Measurements from ENCODE around the gene NUFIP1. TPM values are rescaled to one million over a fixed set of nuclear protein-coding genes. Genes with fewer than 3 reads are reported as not detected.

The NUFIP1 gene
- total and polyA plus RNA-seq, 2 donors (not counting 3 experiments of a cell fraction or from before 2014, with no cell fraction given): 1.4 to 6.9 TPM

GRCh38 chr13:44904967-44905366 lies 84.3 kb downstream of the NUFIP1 start:
- Histone ChIP-seq H3K4me2 (ENCODE audit: insufficient read depth, low read length) (no peak overlapping the region), H4K20me1 (replicated peaks; ENCODE audit: control insufficient read depth, extremely low read depth, insufficient read depth, low read length) (no peaks in the 10 kb centered on the region), H2AFZ (ENCODE audit: low read depth, low read length) (peak overlapping the region; percentile 1), H3K36me3 (ENCODE audit: control insufficient read depth in 2 of 2, extremely low read depth in 1 of 2, insufficient read depth in 2 of 2, low read length in 2 of 2) (no peaks in the 10 kb centered on the region), H3K27me3 (ENCODE audit: control insufficient read depth in 2 of 2, insufficient read depth in 2 of 2, low read length in 2 of 2) (no peaks in the 10 kb centered on the region), H3K9me3 (replicated peaks; ENCODE audit: control insufficient read depth, insufficient read depth, low read length) (no peaks in the 10 kb centered on the region), H3K4me1 (ENCODE audit: control insufficient read depth, extremely low read depth, insufficient read depth, low read length) (no peaks in the 10 kb centered on the region), H3K27ac (ENCODE audit: insufficient read depth, low read depth, low read length) (no peak overlapping the region), H3K4me3 (replicated peaks in 1 of 3; ENCODE audit: insufficient read depth in 1 of 3, low read depth in 1 of 3, low read length in 3 of 3) (no peak overlapping the region), H3K9me1 (replicated peaks; ENCODE audit: control insufficient read depth, extremely low read depth, insufficient read depth, low read length) (no peaks in the 10 kb centered on the region), H3K79me2 (ENCODE audit: control insufficient read depth, insufficient read depth, low read length) (no peaks in the 10 kb centered on the region), H3K9ac (replicated peaks; ENCODE audit: extremely low read depth, insufficient read depth, low read length) (no peak overlapping the region)
- FAIRE-seq (peak; percentile 69), DNase-seq (ENCODE audit: low read depth, low spot score) (peak; percentile 65)
- TF ChIP-seq POLR2A (IDR thresholded peaks at IDR 0.05; ENCODE audit: low read depth, low read length) (no peak), GATA2 (IDR thresholded peaks at IDR 0.05; ENCODE audit: insufficient read depth, insufficient read length, low read depth, low read length) (no peak), JUN (IDR thresholded peaks at IDR 0.05; ENCODE audit: borderline replicate concordance, insufficient read depth, insufficient read length, low read depth) (no peak), CTCF (IDR thresholded peaks at IDR 0.05; ENCODE audit: extremely low read depth in 1 of 2, insufficient read depth in 1 of 2, low read depth in 1 of 2, low read length in 2 of 2) (no peak), FOS (IDR thresholded peaks at IDR 0.05; ENCODE audit: borderline replicate concordance, insufficient read depth, low read length) (no peak), POLR2AphosphoS5 (IDR thresholded peaks at IDR 0.05; ENCODE audit: insufficient read depth, low read depth, low read length) (no peak), MYC (IDR thresholded peaks at IDR 0.05; ENCODE audit: low read depth, low read length) (no peak), EZH2 (IDR thresholded peaks at IDR 0.05; ENCODE audit: borderline replicate concordance, low read depth, low read length, severe bottlenecking) (no peak), MAX (IDR thresholded peaks at IDR 0.05; ENCODE audit: insufficient read depth, insufficient read length) (no peak)
- CTCF ChIA-PET: interaction anchor here (0.6 to 2.7 kb wide), 4 partner anchors 10 to 421 kb away, joined by 3 to 8 read pairs (median 4); no protein-coding TSS in a partner anchor
- no TSS peak for BruUV-seq (replicated peaks)
- intact Hi-C loops (cut with micrococcal nuclease) (no loop called here), dilution Hi-C loops (cut with MboI; ENCODE audit: extremely low pct_ligation_motif_present, low sequenced_read_pairs) (no loop called here)
- POLR2A ChIA-PET: no interaction called here

Measured in endothelial cell of umbilical vein (primary cell).